Spleen (tissue), 7 donors: ENCODE measurements around the gene STAC3.

Experiments used
- POLR2A ChIP-seq, 3 donors: fragments of 450-650 bp; IDR thresholded peaks; one replicate each; pipeline ENCODE4 v1.5.1; 2017; ENCODE audit warnings: antibody characterized with exemption in 3 of 3, mild to moderate bottlenecking in 1 of 3
- POLR2AphosphoS5 ChIP-seq, 3 donors: sonication (generic); formaldehyde crosslinking; IDR thresholded peaks; one replicate each; pipeline ENCODE4 v1.5.1; 2017; ENCODE audit warnings: antibody characterized with exemption in 3 of 3
- TF ChIP-seq, protein P1 (sequence below), 11 experiments: fragments of 200-600 bp in 7 of 11; fragments of 450-650 bp in 4 of 11; sonication (generic) in 4 of 11; IDR thresholded peaks in 8 of 11; conservative IDR thresholded peaks in 3 of 11; 1 replicate in 7 of 11; 2 replicates in 4 of 11; pipeline versions ENCODE4 v1.4.0 to v1.8.0; 2016 to 2021; ENCODE audit warnings: antibody characterized with exemption in 11 of 11, inconsistent platforms in 4 of 11, mild to moderate bottlenecking in 1 of 11
- donor health status: DM: no; HTN: no; CAD: no; lungs with moderate emphysema.
- donor health status: DM: no; HTN: no; CAD: no.
- donor health status: DM: no; HTN: no; CAD: no.

DNA sequence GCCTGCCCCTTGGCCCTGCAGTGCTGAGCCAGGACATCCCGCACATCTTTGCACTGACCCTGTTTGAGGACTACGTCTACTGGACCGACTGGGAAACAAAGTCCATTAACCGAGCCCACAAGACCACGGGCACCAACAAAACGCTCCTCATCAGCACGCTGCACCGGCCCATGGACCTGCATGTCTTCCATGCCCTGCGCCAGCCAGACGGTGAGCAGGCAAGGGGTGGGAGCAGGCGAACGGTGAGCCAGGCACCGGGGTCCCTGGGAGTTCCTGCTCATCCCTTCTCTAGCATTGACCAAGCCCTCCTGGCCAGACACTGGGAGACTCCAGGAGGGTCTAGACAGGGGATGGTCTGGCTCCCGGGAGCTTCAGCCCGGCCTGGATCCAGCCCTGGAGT is 51.8 kb downstream of the STAC3 start:
- TF ChIP-seq, protein P1, sequence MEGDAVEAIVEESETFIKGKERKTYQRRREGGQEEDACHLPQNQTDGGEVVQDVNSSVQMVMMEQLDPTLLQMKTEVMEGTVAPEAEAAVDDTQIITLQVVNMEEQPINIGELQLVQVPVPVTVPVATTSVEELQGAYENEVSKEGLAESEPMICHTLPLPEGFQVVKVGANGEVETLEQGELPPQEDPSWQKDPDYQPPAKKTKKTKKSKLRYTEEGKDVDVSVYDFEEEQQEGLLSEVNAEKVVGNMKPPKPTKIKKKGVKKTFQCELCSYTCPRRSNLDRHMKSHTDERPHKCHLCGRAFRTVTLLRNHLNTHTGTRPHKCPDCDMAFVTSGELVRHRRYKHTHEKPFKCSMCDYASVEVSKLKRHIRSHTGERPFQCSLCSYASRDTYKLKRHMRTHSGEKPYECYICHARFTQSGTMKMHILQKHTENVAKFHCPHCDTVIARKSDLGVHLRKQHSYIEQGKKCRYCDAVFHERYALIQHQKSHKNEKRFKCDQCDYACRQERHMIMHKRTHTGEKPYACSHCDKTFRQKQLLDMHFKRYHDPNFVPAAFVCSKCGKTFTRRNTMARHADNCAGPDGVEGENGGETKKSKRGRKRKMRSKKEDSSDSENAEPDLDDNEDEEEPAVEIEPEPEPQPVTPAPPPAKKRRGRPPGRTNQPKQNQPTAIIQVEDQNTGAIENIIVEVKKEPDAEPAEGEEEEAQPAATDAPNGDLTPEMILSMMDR (IDR thresholded peaks at IDR 0.05 in 8 of 11, conservative IDR thresholded peaks at IDR 0.05 in 3 of 11), result no peak
- TF ChIP-seq POLR2A (IDR thresholded peaks at IDR 0.05) (no peak), POLR2AphosphoS5 (IDR thresholded peaks at IDR 0.05) (peak in 1 of 3 donors; percentile 22)
